CD14-positive monocyte (primary cell): Measurements from ENCODE around the gene IRS1. TPM values are rescaled to one million over a fixed set of nuclear protein-coding genes. Genes with fewer than 3 reads are reported as not detected.

Experiments
- DNase-seq, 3 donors: peaks; one replicate each; pipeline ENCODE4 v3.0.0-alpha.2; 2011 to 2022
- H2AFZ ChIP-seq: 2 replicates; pipeline ENCODE4 v1.6.0; 2012; ENCODE audit warnings: mild to moderate bottlenecking, low read depth, low read length, inconsistent platforms; ENCODE audit not compliant: insufficient read depth, poor library complexity, severe bottlenecking
- H3K27ac ChIP-seq, 2 donors: 1 replicate in 1 of 2; 2 replicates in 1 of 2; pipeline ENCODE4 v1.5.1; 2012 to 2013; ENCODE audit warnings: low read length in 2 of 2, control low read depth in 1 of 2, inconsistent platforms in 1 of 2, low read depth in 1 of 2, mild to moderate bottlenecking in 1 of 2
- H3K27me3 ChIP-seq, 2 donors: one replicate each; pipeline versions ENCODE4 v1.6.0 to v1.6.1; 2011 to 2013; ENCODE audit warnings: low read length in 2 of 2; ENCODE audit not compliant: control insufficient read depth in 2 of 2, insufficient read depth in 2 of 2
- H3K36me3 ChIP-seq, 2 donors: replicated peaks in 1 of 2; 1 replicate in 1 of 2; 2 replicates in 1 of 2; pipeline versions ENCODE4 v1.5.1 to v1.6.1; 2012 to 2013; ENCODE audit warnings: low read length in 2 of 2, control low read depth in 1 of 2, inconsistent platforms in 1 of 2, mild to moderate bottlenecking in 1 of 2; ENCODE audit not compliant: insufficient read depth in 2 of 2, control insufficient read depth in 1 of 2
- H3K4me1 ChIP-seq, 2 donors: 1 replicate in 1 of 2; 2 replicates in 1 of 2; pipeline versions ENCODE4 v1.5.1 to v1.6.1; 2012 to 2013; ENCODE audit warnings: low read length in 2 of 2, control low read depth in 1 of 2, inconsistent platforms in 1 of 2, mild to moderate bottlenecking in 1 of 2, moderate library complexity in 1 of 2; ENCODE audit not compliant: insufficient read depth in 2 of 2, control insufficient read depth in 1 of 2
- H3K4me2 ChIP-seq: replicated peaks from 2 replicates; pipeline ENCODE3; 2012; ENCODE audit warnings: low read length, moderate library complexity, mild to moderate bottlenecking; ENCODE audit not compliant: poor library complexity, severe bottlenecking; ENCODE audit errors: extremely low read depth
- H3K4me3 ChIP-seq, 3 experiments: fragments of 200-600 bp in 1 of 3; sonication (generic) in 1 of 3; replicated peaks in 1 of 3; 1 replicate in 2 of 3; 2 replicates in 1 of 3; pipeline ENCODE4 v1.5.1; 2011 to 2013; ENCODE audit warnings: low read length in 3 of 3, mild to moderate bottlenecking in 3 of 3, control low read depth in 2 of 3, low read depth in 2 of 3, inconsistent platforms in 1 of 3, moderate library complexity in 1 of 3
- H3K79me2 ChIP-seq: 2 replicates; pipeline ENCODE4 v1.6.0; 2012; ENCODE audit warnings: mild to moderate bottlenecking, control low read depth, inconsistent platforms, low read length, moderate library complexity; ENCODE audit not compliant: insufficient read depth
- H3K9ac ChIP-seq: 2 replicates; pipeline ENCODE4 v1.6.0; 2017; ENCODE audit warnings: low read length, mild to moderate bottlenecking; ENCODE audit not compliant: insufficient read depth, poor library complexity, severe bottlenecking
- H3K9me3 ChIP-seq, 2 donors: replicated peaks in 1 of 2; 1 replicate in 1 of 2; 2 replicates in 1 of 2; pipeline versions ENCODE4 v1.5.1 to v1.6.1; 2012 to 2013; ENCODE audit warnings: low read length in 2 of 2, control low read depth in 1 of 2; ENCODE audit not compliant: control insufficient read depth in 1 of 2, insufficient read depth in 1 of 2
- H4K20me1 ChIP-seq: 2 replicates; pipeline ENCODE4 v1.6.0; 2012; ENCODE audit warnings: mild to moderate bottlenecking, low read length, control low read depth, moderate library complexity; ENCODE audit not compliant: insufficient read depth
- H3K27ac Mint-ChIP-seq, 7 donors: one replicate each; pipeline ENCODE4 v1.8.0; 2020; ENCODE audit warnings: mild to moderate bottlenecking in 7 of 7, mixed read lengths in 7 of 7, moderate library complexity in 6 of 7, inconsistent platforms in 2 of 7
- H3K27me3 Mint-ChIP-seq, 3 donors: one replicate each; pipeline ENCODE4 v1.8.0; 2021 to 2022; ENCODE audit warnings: low read depth in 3 of 3, mild to moderate bottlenecking in 3 of 3, mixed read lengths in 3 of 3, moderate library complexity in 3 of 3, inconsistent platforms in 1 of 3
- H3K36me3 Mint-ChIP-seq, 2 donors: one replicate each; pipeline ENCODE4 v1.8.0; 2020; ENCODE audit warnings: mixed read lengths in 2 of 2, inconsistent platforms in 1 of 2, mild to moderate bottlenecking in 1 of 2
- H3K4me1 Mint-ChIP-seq: one replicate; pipeline ENCODE4 v1.8.0; 2020; ENCODE audit warnings: mild to moderate bottlenecking, mixed read lengths
- H3K4me3 Mint-ChIP-seq, 2 donors: one replicate each; pipeline ENCODE4 v1.8.0; 2020; ENCODE audit warnings: mild to moderate bottlenecking in 2 of 2, mixed read lengths in 2 of 2, moderate library complexity in 1 of 2
- H3K9me3 Mint-ChIP-seq, 7 donors: one replicate each; pipeline ENCODE4 v1.8.0; 2020 to 2022; ENCODE audit warnings: mixed read lengths in 7 of 7, mild to moderate bottlenecking in 6 of 7, moderate library complexity in 6 of 7, inconsistent platforms in 2 of 7
- WGBS: methylation state at CpG from one replicate; pipeline ENCODE4 v1.1.5; 2013; ENCODE audit warnings: missing lambda C conversion rate; ENCODE audit not compliant: insufficient coverage; 5-methylcytosine and 5-hydroxymethylcytosine counted together
- intact Hi-C, 2 donors: fragments of 100-400 bp; cut with micrococcal nuclease; formaldehyde crosslinking; loops; one replicate each; pipeline versions ENCODE4 v1.15.0 to v1.15.1; 2023
- polyA plus RNA-seq, 3 donors: library from polyadenylated mRNA; depleted of rRNA in 1 of 3; unstranded in 2 of 3; stranded (reverse) in 1 of 3; fragments of 300-500 nt in 2 of 3; fragments of >200 nt in 1 of 3; fragmentation: Illumina TruSeq in 2 of 3; gene quantifications; 1 replicate in 2 of 3; 2 replicates in 1 of 3; pipeline ENCODE4 v1.2.3, GENCODE V29; 2012 to 2021
- TF ChIP-seq, protein P1 (sequence below): fragments of 200-600 bp; IDR thresholded peaks from one replicate; pipeline ENCODE4 v1.8.0; 2022; ENCODE audit warnings: antibody characterized with exemption, mild to moderate bottlenecking

IRS1 gene
- polyA plus RNA-seq, 3 donors: 0.10 to 0.19 TPM; not detected in 1

- Histone ChIP-seq H2AFZ (no peak overlapping the region), H4K20me1 (no peaks in the 10 kb centered on the region), H3K27me3 (peaks cover 0 to 6% of the 10 kb centered on the region in 2 donors), H3K36me3 (no peaks in the 10 kb centered on the region), H3K4me1 (no peaks in the 10 kb centered on the region), H3K79me2 (no peaks in the 10 kb centered on the region), H3K4me2 (no peak overlapping the region), H3K4me3 (no peak overlapping the region), H3K9me3 (no peaks in the 10 kb centered on the region), H3K9ac (no peak overlapping the region), H3K27ac (no peak overlapping the region)
- no peak for DNase-seq
- TF ChIP-seq, protein P1, sequence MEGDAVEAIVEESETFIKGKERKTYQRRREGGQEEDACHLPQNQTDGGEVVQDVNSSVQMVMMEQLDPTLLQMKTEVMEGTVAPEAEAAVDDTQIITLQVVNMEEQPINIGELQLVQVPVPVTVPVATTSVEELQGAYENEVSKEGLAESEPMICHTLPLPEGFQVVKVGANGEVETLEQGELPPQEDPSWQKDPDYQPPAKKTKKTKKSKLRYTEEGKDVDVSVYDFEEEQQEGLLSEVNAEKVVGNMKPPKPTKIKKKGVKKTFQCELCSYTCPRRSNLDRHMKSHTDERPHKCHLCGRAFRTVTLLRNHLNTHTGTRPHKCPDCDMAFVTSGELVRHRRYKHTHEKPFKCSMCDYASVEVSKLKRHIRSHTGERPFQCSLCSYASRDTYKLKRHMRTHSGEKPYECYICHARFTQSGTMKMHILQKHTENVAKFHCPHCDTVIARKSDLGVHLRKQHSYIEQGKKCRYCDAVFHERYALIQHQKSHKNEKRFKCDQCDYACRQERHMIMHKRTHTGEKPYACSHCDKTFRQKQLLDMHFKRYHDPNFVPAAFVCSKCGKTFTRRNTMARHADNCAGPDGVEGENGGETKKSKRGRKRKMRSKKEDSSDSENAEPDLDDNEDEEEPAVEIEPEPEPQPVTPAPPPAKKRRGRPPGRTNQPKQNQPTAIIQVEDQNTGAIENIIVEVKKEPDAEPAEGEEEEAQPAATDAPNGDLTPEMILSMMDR: no peak
- no peak overlapping the region for H3K27ac Mint-ChIP-seq
- H3K36me3 Mint-ChIP-seq: no peaks in the 10 kb centered on the region
- H3K27me3 Mint-ChIP-seq: peaks cover 6 to 12% (median 8%) of the 10 kb centered on the region in 3 donors
- WGBS: 78% methylated on average over 5 of the region's 5 CpGs
- H3K9me3 Mint-ChIP-seq: peaks cover 0 to 2% (median 0%) of the 10 kb centered on the region in 7 donors
- intact Hi-C loops: no loop called here
- H3K4me1 Mint-ChIP-seq: no peaks in the 10 kb centered on the region
- no peak overlapping the region for H3K4me3 Mint-ChIP-seq
Observed at GRCh38 chr2:226720948-226721347, 78.7 kb downstream of the IRS1 start.

DNA sequence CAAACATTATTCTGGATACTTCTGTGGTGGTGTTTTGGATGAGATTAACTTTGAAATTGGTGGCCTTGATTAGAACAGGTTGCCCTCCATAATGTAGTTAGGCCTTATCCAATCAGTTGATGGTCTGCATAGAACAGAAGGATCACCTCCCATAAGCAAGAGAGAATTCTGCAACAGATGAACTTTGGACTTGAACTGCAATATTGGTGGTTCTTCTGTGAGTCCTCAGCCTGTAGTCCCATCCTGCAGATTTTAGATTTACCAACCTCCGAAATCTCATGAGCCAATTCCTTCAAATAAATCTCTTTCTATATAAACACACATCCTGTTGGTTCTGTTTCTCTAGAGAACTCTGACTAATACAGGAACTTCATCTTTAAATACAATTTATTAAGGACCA is 81.9 kb downstream of the IRS1 start:
- Histone ChIP-seq H3K27ac (no peak overlapping the region), H3K36me3 (no peaks in the 10 kb centered on the region), H3K9me3 (no peaks in the 10 kb centered on the region), H2AFZ (no peak overlapping the region), H3K79me2 (no peaks in the 10 kb centered on the region), H3K9ac (no peak overlapping the region), H4K20me1 (no peaks in the 10 kb centered on the region), H3K27me3 (no peaks in the 10 kb centered on the region), H3K4me3 (no peak overlapping the region), H3K4me2 (no peak overlapping the region), H3K4me1 (no peaks in the 10 kb centered on the region)
- TF ChIP-seq, protein P1: no peak
- DNase-seq: no peak
- Mint-ChIP-seq H3K36me3 (no peaks in the 10 kb centered on the region), H3K4me3 (no peak overlapping the region), H3K4me1 (no peaks in the 10 kb centered on the region), H3K27ac (no peak overlapping the region), H3K9me3 (peaks cover 0 to 2% (median 0%) of the 10 kb centered on the region in 7 donors), H3K27me3 (peaks cover 5 to 6% (median 5%) of the 10 kb centered on the region in 3 donors)
- intact Hi-C loops: no loop called here
- 86% methylated on average over 1 of the region's 1 CpG for WGBS
